GM12878 (cell line): ENCODE data around the gene GRB10. TPM values are rescaled to one million over a fixed set of nuclear protein-coding genes. Genes with fewer than 3 reads are reported as not detected.

ENCODE experiments used
- ATAC-seq: fragments of 200-7000 bp; cut with Tn5 transposase; 3 replicates; pipeline ENCODE4 v1.9.1; 2020; ENCODE audit warnings: mild to moderate bottlenecking, moderate library complexity
- BruUV-seq: library from RNA; stranded (reverse); fragments of 400-500 nt; replicated peaks from 2 replicates; lab custom pipeline; 2021; lab: Mats Ljungman, UMichigan
- CTCF ChIA-PET: fragments of 300-600 bp; sonication (Branson Sonifier 250); formaldehyde crosslinking; extraction: SDS; loops from one replicate; lab custom pipeline; 2021; ENCODE audit warnings: inconsistent platforms; lab: Yijun Ruan, JAX
- POLR2A ChIA-PET: fragments of 350-600 bp; formaldehyde crosslinking; extraction: SDS; loops from one replicate; lab custom pipeline; 2021; ENCODE audit warnings: inconsistent platforms; lab: Charles Lee
- RAD21 ChIA-PET: fragments of 300-600 bp; sonication (Branson Sonifier 250); formaldehyde crosslinking; loops from one replicate; lab custom pipeline; 2023; ENCODE audit warnings: antibody characterized with exemption; ENCODE audit not compliant: unreplicated experiment; lab: Charles Lee
- SMC1A ChIA-PET: fragments of 300-600 bp; sonication (Branson Sonifier 250); formaldehyde crosslinking; loops from one replicate; lab custom pipeline; 2023; ENCODE audit not compliant: unreplicated experiment, uncharacterized antibody; lab: Charles Lee
- DNase-seq: peaks from one replicate; pipeline ENCODE4 v3.0.0-alpha.2; 2011; ENCODE audit warnings: low read depth, low spot score
- FAIRE-seq: peaks from 3 replicates; lab custom pipeline; 2011; peaks lifted over from hg19 to GRCh38; lab: Jason Lieb, UNC
- H2AFZ ChIP-seq: 2 replicates; pipeline ENCODE4 v1.6.0; 2011; ENCODE audit warnings: low read depth, low read length, control low read depth; ENCODE audit not compliant: control insufficient read depth
- H3K27ac ChIP-seq: 2 replicates; pipeline ENCODE4 v1.5.1; 2011; ENCODE audit warnings: control low read depth; ENCODE audit not compliant: control insufficient read depth, insufficient read depth
- H3K27me3 ChIP-seq, 2 experiments: replicated peaks in 1 of 2; 2 replicates each; pipeline versions ENCODE4 v1.6.0 to v1.6.1; 2011; ENCODE audit warnings: low read length in 1 of 2; ENCODE audit not compliant: control insufficient read depth in 2 of 2, insufficient read depth in 2 of 2
- H3K36me3 ChIP-seq, 2 experiments: 2 replicates each; pipeline ENCODE4 v1.5.1; 2011; ENCODE audit warnings: low read length in 1 of 2; ENCODE audit not compliant: control insufficient read depth in 2 of 2, insufficient read depth in 2 of 2
- H3K4me1 ChIP-seq: 2 replicates; pipeline ENCODE4 v1.6.1; 2011; ENCODE audit warnings: mild to moderate bottlenecking, low read length, moderate library complexity, mixed read lengths; ENCODE audit not compliant: control insufficient read depth, insufficient read depth
- H3K4me2 ChIP-seq: 2 replicates; pipeline ENCODE4 v1.6.0; 2011; ENCODE audit warnings: control low read depth; ENCODE audit not compliant: control insufficient read depth, insufficient read depth
- H3K4me3 ChIP-seq: fragments of 200-600 bp; sonication (generic); 2 replicates; pipeline ENCODE4 v1.5.1; 2016
- H3K79me2 ChIP-seq: 2 replicates; pipeline ENCODE4 v1.6.0; 2011; ENCODE audit warnings: low read length; ENCODE audit not compliant: control insufficient read depth, insufficient read depth
- H3K9ac ChIP-seq: 2 replicates; pipeline ENCODE4 v1.8.0; 2011; ENCODE audit warnings: low read length, control low read depth, mixed read lengths; ENCODE audit not compliant: control insufficient read depth, insufficient read depth
- H3K9me3 ChIP-seq: replicated peaks from 3 replicates; pipeline ENCODE4 v1.5.1; 2011; ENCODE audit warnings: mild to moderate bottlenecking, low read length; ENCODE audit not compliant: control insufficient read depth, insufficient read depth
- H4K20me1 ChIP-seq: 2 replicates; pipeline ENCODE4 v1.6.0; 2011; ENCODE audit not compliant: control insufficient read depth, insufficient read depth
- CHD2 ChIP-seq: IDR thresholded peaks from 2 replicates; pipeline ENCODE4 v1.6.1; 2011; ENCODE audit warnings: low read depth, low read length, improper control_type of control experiment, borderline replicate concordance
- DPF2 ChIP-seq: fragments of 450-650 bp; IDR thresholded peaks from 2 replicates; pipeline ENCODE4 v1.6.1; 2017; ENCODE audit warnings: mild to moderate bottlenecking
- E4F1 ChIP-seq: fragments of 450-650 bp; IDR thresholded peaks from 2 replicates; pipeline ENCODE4 v1.6.1; 2018; ENCODE audit warnings: borderline replicate concordance, mild to moderate bottlenecking; ENCODE audit not compliant: partially characterized antibody
- IKZF1 ChIP-seq: fragments of 450-650 bp; conservative IDR thresholded peaks from 2 replicates; pipeline ENCODE4 v1.6.1; 2017; ENCODE audit warnings: antibody characterized with exemption, mild to moderate bottlenecking
- KAT2A ChIP-seq: conservative IDR thresholded peaks from 2 replicates; pipeline ENCODE4 v1.6.1; 2011; ENCODE audit warnings: low read depth, low read length; ENCODE audit not compliant: control insufficient read depth
- MXI1 ChIP-seq: fragments of 150-350 bp; IDR thresholded peaks from 2 replicates; pipeline ENCODE4 v1.6.1; 2011; ENCODE audit warnings: low read depth, mild to moderate bottlenecking, inconsistent platforms, low read length, improper control_type of control experiment
- RAD21 ChIP-seq: IDR thresholded peaks from 2 replicates; pipeline ENCODE4 v1.6.1; 2011; ENCODE audit warnings: mild to moderate bottlenecking, low read depth, low read length, moderate library complexity; ENCODE audit not compliant: insufficient read depth
- RB1 ChIP-seq: fragments of 450-650 bp; formaldehyde crosslinking; IDR thresholded peaks from 2 replicates; pipeline ENCODE4 v1.6.1; 2017; ENCODE audit warnings: mild to moderate bottlenecking, borderline replicate concordance
- RBBP5 ChIP-seq: fragments of 200-600 bp; sonication (generic); conservative IDR thresholded peaks from 2 replicates; pipeline ENCODE4 v1.6.1; 2016
- SREBF1 ChIP-seq: IDR thresholded peaks from 2 replicates; pipeline ENCODE4 v1.6.1; 2012; ENCODE audit warnings: mild to moderate bottlenecking, low read length
- WRNIP1 ChIP-seq: IDR thresholded peaks from 2 replicates; pipeline ENCODE4 v1.6.1; 2011; ENCODE audit warnings: low read depth, low read length, improper control_type of control experiment, borderline replicate concordance
- YY1 ChIP-seq: IDR thresholded peaks from 2 replicates; pipeline ENCODE4 v1.6.1; 2011; ENCODE audit warnings: low read depth, mild to moderate bottlenecking, low read length
- ZNF207 ChIP-seq: fragments of 450-650 bp; IDR thresholded peaks from 2 replicates; pipeline ENCODE4 v1.6.1; 2014; ENCODE audit warnings: antibody characterized with exemption, mild to moderate bottlenecking, borderline replicate concordance
- ZNF274 ChIP-seq: IDR thresholded peaks from one replicate; pipeline ENCODE4 v1.8.0; 2011; ENCODE audit not compliant: insufficient read length, insufficient read depth
- WGBS: methylation state at CpG from one replicate; pipeline ENCODE4 v1.1.6; 2016; ENCODE audit warnings: low lambda C conversion rate; ENCODE audit not compliant: insufficient replicate concordance, insufficient coverage; ENCODE audit errors: missing lambda C conversion rate; 5-methylcytosine and 5-hydroxymethylcytosine counted together
- in situ Hi-C: fragments of 300-500 bp; cut with MboI; formaldehyde crosslinking; loops from 9 replicates; pipeline ENCODE4 v1.14.3; 2018; ENCODE audit warnings: mixed read lengths
- intact Hi-C: fragments of 100-400 bp; cut with micrococcal nuclease; formaldehyde crosslinking; loops from one replicate; pipeline ENCODE4 v1.14.2; 2022; ENCODE audit not compliant: unreplicated experiment
- polyA plus RNA-seq, 11 experiments: library from polyadenylated mRNA; depleted of rRNA in 4 of 11; unstranded in 6 of 11; stranded (reverse) in 5 of 11; fragments of >200 nt; fragmentation: Nextera tagmentation in 4 of 11; fragmentation: Illumina TruSeq in 1 of 11; extraction: Ambion mirVana in 4 of 11; extraction: Trizol in 1 of 11; gene quantifications; 1 replicate in 1 of 11; 2 replicates in 10 of 11; pipeline versions ENCODE4 v1.2.1 to v1.2.3, GENCODE V29; 2011 to 2016; ENCODE audit warnings: inconsistent platforms in 2 of 11, missing spikeins in 2 of 11, low read depth in 1 of 11
- total RNA-seq, 4 experiments: library from RNA; depleted of rRNA in 3 of 4; stranded (reverse); fragments of >200 nt in 3 of 4; fragmentation: Illumina TruSeq in 1 of 4; extraction: Trizol in 1 of 4; gene quantifications; 2 replicates each; pipeline versions ENCODE4 v1.2.1 to v1.2.3, GENCODE V29; 2013 to 2021
- TF ChIP-seq, protein P1 (sequence below): fragments of 450-650 bp; IDR thresholded peaks from 2 replicates; pipeline ENCODE4 v1.6.1; 2017; ENCODE audit warnings: borderline replicate concordance

The GRB10 gene
- total and polyA plus RNA-seq, 10 of the 15 experiments (the other 5 are each of a cell fraction or from before 2014, with no cell fraction given), result 0.04 to 0.33 TPM; not detected in 8

- Histone ChIP-seq H3K4me3 (no peak overlapping the region), H4K20me1 (no peaks in the 10 kb centered on the region), H3K4me2 (no peak overlapping the region), H3K9me3 (no peaks in the 10 kb centered on the region; the same call in 2 of the 3 replicates), H3K79me2 (no peaks in the 10 kb centered on the region), H3K4me1 (no peaks in the 10 kb centered on the region), H3K36me3 (no peaks in the 10 kb centered on the region), H2AFZ (no peak overlapping the region), H3K27ac (no peak overlapping the region), H3K9ac (no peak overlapping the region), H3K27me3 (peaks cover 4 to 10% of the 10 kb centered on the region in 2 experiments)
- ATAC-seq (no peak), DNase-seq (no peak), FAIRE-seq (no peak)
- ChIA-PET RAD21 (interaction anchor here (2.7 kb wide), 1 partner anchor 585 kb away, joined by 8 read pairs; no protein-coding TSS in a partner anchor), CTCF (interaction anchor here (2.7 kb wide), 1 partner anchor 210 kb away, joined by 7 read pairs; no protein-coding TSS in a partner anchor), SMC1A (interaction anchor here (3.0 kb wide), 1 partner anchor 210 kb away, joined by 14 read pairs; no protein-coding TSS in a partner anchor), POLR2A (no interaction called here)
- intact Hi-C loops (no loop called here), in situ Hi-C loops (loop anchor here (5.0 to 10.0 kb wide), 2 partner anchors 210 to 583 kb away; partner anchors contain the start of gene ZPBP)
- WGBS, result 60% methylated on average over 7 of the region's 7 CpGs
- TF ChIP-seq RAD21, result no peak
- TF ChIP-seq MXI1, result no peak
- no peak for TF ChIP-seq YY1
- TF ChIP-seq, protein P1, sequence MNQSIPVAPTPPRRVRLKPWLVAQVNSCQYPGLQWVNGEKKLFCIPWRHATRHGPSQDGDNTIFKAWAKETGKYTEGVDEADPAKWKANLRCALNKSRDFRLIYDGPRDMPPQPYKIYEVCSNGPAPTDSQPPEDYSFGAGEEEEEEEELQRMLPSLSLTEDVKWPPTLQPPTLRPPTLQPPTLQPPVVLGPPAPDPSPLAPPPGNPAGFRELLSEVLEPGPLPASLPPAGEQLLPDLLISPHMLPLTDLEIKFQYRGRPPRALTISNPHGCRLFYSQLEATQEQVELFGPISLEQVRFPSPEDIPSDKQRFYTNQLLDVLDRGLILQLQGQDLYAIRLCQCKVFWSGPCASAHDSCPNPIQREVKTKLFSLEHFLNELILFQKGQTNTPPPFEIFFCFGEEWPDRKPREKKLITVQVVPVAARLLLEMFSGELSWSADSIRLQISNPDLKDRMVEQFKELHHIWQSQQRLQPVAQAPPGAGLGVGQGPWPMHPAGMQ, result no peak
- no peak for TF ChIP-seq CHD2
- no peak for TF ChIP-seq WRNIP1
- no peak for TF ChIP-seq E4F1
- no peak for TF ChIP-seq IKZF1
- TF ChIP-seq KAT2A, result no peak
- TF ChIP-seq RBBP5, result no peak
- no peak for TF ChIP-seq ZNF274
- no peak for TF ChIP-seq DPF2
- TF ChIP-seq ZNF207, result no peak
- TF ChIP-seq SREBF1, result no peak
- no peak for TF ChIP-seq RB1
- BruUV-seq, result no TSS peak
These were observed 105.1 kb downstream of the GRB10 start for GRCh38 chr7:50677638-50677996.
